ENCODE measurements around the gene SPATA2L. TPM values are rescaled to one million over a fixed set of nuclear protein-coding genes. Genes with fewer than 3 reads are reported as not detected.
"Not testable (repeated sequence)": the region's sequence is repeated elsewhere in the genome, so short reads cannot be mapped to it uniquely, and the experiment has no call there.

The SPATA2L gene
- polyA plus RNA-seq, 4 donors: 9.2 to 42.7 (median 24.9) TPM

- no peak for DNase-seq
- 75 to 78% (median 78%) methylated on average over 10 to 13 of the region's 13 CpGs for WGBS, 3 donors
- no peak overlapping the region for H3K4me3 ChIP-seq (ENCODE audit: low read depth in 1 of 3, low read length in 3 of 3)
- no peak overlapping the region for H3K27ac ChIP-seq (ENCODE audit: low read depth in 1 of 3, low read length in 2 of 3)
- H3K36me3 ChIP-seq (ENCODE audit: control insufficient read depth in 3 of 3, insufficient read depth in 2 of 3, low read depth in 1 of 3, low read length in 3 of 3): peaks cover 0 to 21% (median 0%) of the 10 kb centered on the region in 3 donors
- H3K4me1 ChIP-seq (ENCODE audit: control insufficient read depth in 3 of 3, insufficient read depth in 2 of 3, low read depth in 1 of 3, low read length in 2 of 3): peaks cover 0 to 19% (median 2%) of the 10 kb centered on the region in 3 donors
- H3K27me3 ChIP-seq (ENCODE audit: control insufficient read depth in 3 of 3, insufficient read depth in 3 of 3, low read length in 3 of 3): no peaks in the 10 kb centered on the region
- peaks cover 0 to 16% of the 10 kb centered on the region in 2 donors for H3K9me3 ChIP-seq (ENCODE audit: control insufficient read depth in 2 of 2, insufficient read depth in 1 of 2, low read depth in 1 of 2, low read length in 1 of 2)
- no peak for FAIRE-seq
Observed at GRCh38 chr16:89669755-89670154, 31.8 kb downstream of the SPATA2L start.

GRCh38 chr16:89668790-89669158, 32.7 kb downstream of the SPATA2L start:
- Histone ChIP-seq H3K9me3 (ENCODE audit: control insufficient read depth in 2 of 2, insufficient read depth in 1 of 2, low read depth in 1 of 2, low read length in 1 of 2) (peaks cover 0 to 16% of the 10 kb centered on the region in 2 donors), H3K27ac (ENCODE audit: low read depth in 1 of 3, low read length in 2 of 3) (peak overlapping the region; percentile 11 to 87 (median 33)), H3K27me3 (ENCODE audit: control insufficient read depth in 3 of 3, insufficient read depth in 3 of 3, low read length in 3 of 3) (no peaks in the 10 kb centered on the region), H3K4me1 (ENCODE audit: control insufficient read depth in 3 of 3, insufficient read depth in 2 of 3, low read depth in 1 of 3, low read length in 2 of 3) (peaks cover 0 to 19% (median 2%) of the 10 kb centered on the region in 3 donors), H3K36me3 (ENCODE audit: control insufficient read depth in 3 of 3, insufficient read depth in 2 of 3, low read depth in 1 of 3, low read length in 3 of 3) (peaks cover 0 to 30% (median 2%) of the 10 kb centered on the region in 3 donors), H3K4me3 (ENCODE audit: low read depth in 1 of 3, low read length in 3 of 3) (peak overlapping the region in 1 of 3 donors; percentile 38)
- WGBS, 3 donors: 5 to 49% (median 35%) methylated on average over 5 of the region's 5 CpGs
- FAIRE-seq (no peak), DNase-seq (peak; percentile 51 to 79)

GRCh38 chr16:89667633-89668032, 33.9 kb downstream of the SPATA2L start:
- peaks cover 0 to 16% of the 10 kb centered on the region in 2 donors for H3K9me3 ChIP-seq (ENCODE audit: control insufficient read depth in 2 of 2, insufficient read depth in 1 of 2, low read depth in 1 of 2, low read length in 1 of 2)
- DNase-seq: no peak
- no peak for FAIRE-seq

GRCh38 chr16:89667000-89667399, 34.5 kb downstream of the SPATA2L start:
- not testable (repeated sequence) for H3K4me3 ChIP-seq (ENCODE audit: low read depth in 1 of 3, low read length in 3 of 3); H3K27ac ChIP-seq (ENCODE audit: low read depth in 1 of 3, low read length in 2 of 3); H3K27me3 ChIP-seq (ENCODE audit: control insufficient read depth in 3 of 3, insufficient read depth in 3 of 3, low read length in 3 of 3); DNase-seq; FAIRE-seq
- WGBS, 3 donors: 63 to 89% (median 70%) methylated on average over 6 to 7 of the region's 7 CpGs
- Histone ChIP-seq H3K36me3 (ENCODE audit: control insufficient read depth in 3 of 3, insufficient read depth in 2 of 3, low read depth in 1 of 3, low read length in 3 of 3) (peaks cover 0 to 46% (median 3%) of the 10 kb centered on the region in 3 donors), H3K9me3 (ENCODE audit: control insufficient read depth in 2 of 2, insufficient read depth in 1 of 2, low read depth in 1 of 2, low read length in 1 of 2) (peaks cover 0 to 16% of the 10 kb centered on the region in 2 donors), H3K4me1 (ENCODE audit: control insufficient read depth in 3 of 3, insufficient read depth in 2 of 3, low read depth in 1 of 3, low read length in 2 of 3) (peaks cover 0 to 19% (median 2%) of the 10 kb centered on the region in 3 donors)

More at GRCh38 chr16:89667633-89668032, 33.9 kb downstream of the SPATA2L start:
- H3K4me3 ChIP-seq (ENCODE audit: low read depth in 1 of 3, low read length in 3 of 3): no peak overlapping the region
- peaks cover 0 to 19% (median 2%) of the 10 kb centered on the region in 3 donors for H3K4me1 ChIP-seq (ENCODE audit: control insufficient read depth in 3 of 3, insufficient read depth in 2 of 3, low read depth in 1 of 3, low read length in 2 of 3)
- WGBS, 3 donors: 75 to 88% (median 79%) methylated on average over 8 to 9 of the region's 9 CpGs
- H3K27me3 ChIP-seq (ENCODE audit: control insufficient read depth in 3 of 3, insufficient read depth in 3 of 3, low read length in 3 of 3): no peaks in the 10 kb centered on the region
- peaks cover 0 to 40% (median 3%) of the 10 kb centered on the region in 3 donors for H3K36me3 ChIP-seq (ENCODE audit: control insufficient read depth in 3 of 3, insufficient read depth in 2 of 3, low read depth in 1 of 3, low read length in 3 of 3)
- H3K27ac ChIP-seq (ENCODE audit: low read depth in 1 of 3, low read length in 2 of 3): no peak overlapping the region

GRCh38 chr16:89664238-89664637, 37.3 kb downstream of the SPATA2L start:
- H3K27ac ChIP-seq (ENCODE audit: low read depth in 1 of 3, low read length in 2 of 3); FAIRE-seq; H3K4me3 ChIP-seq (ENCODE audit: low read depth in 1 of 3, low read length in 3 of 3); H3K27me3 ChIP-seq (ENCODE audit: control insufficient read depth in 3 of 3, insufficient read depth in 3 of 3, low read length in 3 of 3); DNase-seq: not testable (repeated sequence)
- Histone ChIP-seq H3K9me3 (ENCODE audit: control insufficient read depth in 2 of 2, insufficient read depth in 1 of 2, low read depth in 1 of 2, low read length in 1 of 2) (peaks cover 0 to 16% of the 10 kb centered on the region in 2 donors), H3K36me3 (ENCODE audit: control insufficient read depth in 3 of 3, insufficient read depth in 2 of 3, low read depth in 1 of 3, low read length in 3 of 3) (peaks cover 0 to 58% (median 3%) of the 10 kb centered on the region in 3 donors), H3K4me1 (ENCODE audit: control insufficient read depth in 3 of 3, insufficient read depth in 2 of 3, low read depth in 1 of 3, low read length in 2 of 3) (peaks cover 0 to 12% (median 0%) of the 10 kb centered on the region in 3 donors)
- WGBS, 3 donors: 78 to 80% (median 79%) methylated on average over 10 of the region's 11 CpGs

- Histone ChIP-seq H3K27ac (ENCODE audit: low read depth in 1 of 3, low read length in 2 of 3) (no peak overlapping the region), H3K4me1 (ENCODE audit: control insufficient read depth in 3 of 3, insufficient read depth in 2 of 3, low read depth in 1 of 3, low read length in 2 of 3) (peaks cover 0 to 14% (median 9%) of the 10 kb centered on the region in 3 donors), H3K9me3 (ENCODE audit: control insufficient read depth in 2 of 2, insufficient read depth in 1 of 2, low read depth in 1 of 2, low read length in 1 of 2) (peaks cover 0 to 6% of the 10 kb centered on the region in 2 donors), H3K4me3 (ENCODE audit: low read depth in 1 of 3, low read length in 3 of 3) (no peak overlapping the region), H3K36me3 (ENCODE audit: control insufficient read depth in 3 of 3, insufficient read depth in 2 of 3, low read depth in 1 of 3, low read length in 3 of 3) (peaks cover 0 to 53% (median 3%) of the 10 kb centered on the region in 3 donors), H3K27me3 (ENCODE audit: control insufficient read depth in 3 of 3, insufficient read depth in 3 of 3, low read length in 3 of 3) (no peaks in the 10 kb centered on the region)
- 93 to 98% (median 94%) methylated on average over 9 of the region's 9 CpGs for WGBS, 3 donors
- DNase-seq (no peak), FAIRE-seq (no peak)
Observed at GRCh38 chr16:89661215-89661614, 40.3 kb downstream of the SPATA2L start.

- no peak for DNase-seq
- H3K27me3 ChIP-seq (ENCODE audit: control insufficient read depth in 3 of 3, insufficient read depth in 3 of 3, low read length in 3 of 3): no peaks in the 10 kb centered on the region
- no peak for FAIRE-seq
- H3K4me1 ChIP-seq (ENCODE audit: control insufficient read depth in 3 of 3, insufficient read depth in 2 of 3, low read depth in 1 of 3, low read length in 2 of 3): peaks cover 2 to 14% (median 9%) of the 10 kb centered on the region in 3 donors
- no peaks in the 10 kb centered on the region for H3K9me3 ChIP-seq (ENCODE audit: control insufficient read depth in 2 of 2, insufficient read depth in 1 of 2, low read depth in 1 of 2, low read length in 1 of 2)
- no peak overlapping the region for H3K4me3 ChIP-seq (ENCODE audit: low read depth in 1 of 3, low read length in 3 of 3)
- 93 to 98% (median 93%) methylated on average over 7 of the region's 7 CpGs for WGBS, 3 donors
- no peak overlapping the region for H3K27ac ChIP-seq (ENCODE audit: low read depth in 1 of 3, low read length in 2 of 3)
- H3K36me3 ChIP-seq (ENCODE audit: control insufficient read depth in 3 of 3, insufficient read depth in 2 of 3, low read depth in 1 of 3, low read length in 3 of 3): peaks cover 0 to 57% (median 3%) of the 10 kb centered on the region in 3 donors
Observed at GRCh38 chr16:89660146-89660545, 41.4 kb downstream of the SPATA2L start.

- WGBS, 3 donors: 4 to 14% (median 7%) methylated on average over 27 of the region's 27 CpGs
- FAIRE-seq (no peak), DNase-seq (peak in 1 of 2 donors; percentile 29)
- H3K4me1 ChIP-seq (ENCODE audit: control insufficient read depth in 3 of 3, insufficient read depth in 2 of 3, low read depth in 1 of 3, low read length in 2 of 3): peaks cover 2 to 14% (median 9%) of the 10 kb centered on the region in 3 donors
- H3K9me3 ChIP-seq (ENCODE audit: control insufficient read depth in 2 of 2, insufficient read depth in 1 of 2, low read depth in 1 of 2, low read length in 1 of 2): no peaks in the 10 kb centered on the region
- peak overlapping the region; percentile 57 to 82 (median 68) for H3K27ac ChIP-seq (ENCODE audit: low read depth in 1 of 3, low read length in 2 of 3)
- no peaks in the 10 kb centered on the region for H3K27me3 ChIP-seq (ENCODE audit: control insufficient read depth in 3 of 3, insufficient read depth in 3 of 3, low read length in 3 of 3)
- H3K36me3 ChIP-seq (ENCODE audit: control insufficient read depth in 3 of 3, insufficient read depth in 2 of 3, low read depth in 1 of 3, low read length in 3 of 3): peaks cover 0 to 55% (median 3%) of the 10 kb centered on the region in 3 donors
- H3K4me3 ChIP-seq (ENCODE audit: low read depth in 1 of 3, low read length in 3 of 3): peak overlapping the region; percentile 71 to 95 (median 83)
Observed at GRCh38 chr16:89658221-89658879, 43.2 kb downstream of the SPATA2L start.

Measured in small intestine (tissue), 7 donors.